Small intestine (tissue), 7 donors: ENCODE data around the gene RYR3. TPM values are rescaled to one million over a fixed set of nuclear protein-coding genes. Genes with fewer than 3 reads are reported as not detected.

Experiments used
- DNase-seq, 2 donors: peaks; one replicate each; pipeline versions ENCODE4 v3.0.0 to v3.0.0-alpha.2; 2013
- FAIRE-seq: peaks from 2 replicates; lab custom pipeline; 2012; peaks lifted over from hg19 to GRCh38; lab: Jason Lieb, UNC
- H3K27ac ChIP-seq, 3 donors: one replicate each; pipeline ENCODE4 v1.5.1; 2013; ENCODE audit warnings: low read length in 2 of 3, mild to moderate bottlenecking in 2 of 3, control low read depth in 1 of 3, inconsistent platforms in 1 of 3, low read depth in 1 of 3, moderate library complexity in 1 of 3
- H3K27me3 ChIP-seq, 3 donors: one replicate each; pipeline ENCODE4 v1.6.1; 2013; ENCODE audit warnings: low read length in 3 of 3, inconsistent platforms in 1 of 3; ENCODE audit not compliant: control insufficient read depth in 3 of 3, insufficient read depth in 3 of 3
- H3K36me3 ChIP-seq, 3 donors: one replicate each; pipeline ENCODE4 v1.6.1; 2013; ENCODE audit warnings: low read length in 3 of 3, inconsistent platforms in 1 of 3, low read depth in 1 of 3, mild to moderate bottlenecking in 1 of 3, moderate library complexity in 1 of 3; ENCODE audit not compliant: control insufficient read depth in 3 of 3, insufficient read depth in 2 of 3
- H3K4me1 ChIP-seq, 3 donors: one replicate each; pipeline ENCODE4 v1.6.1; 2013; ENCODE audit warnings: low read length in 2 of 3, inconsistent platforms in 1 of 3, low read depth in 1 of 3, mild to moderate bottlenecking in 1 of 3, moderate library complexity in 1 of 3; ENCODE audit not compliant: control insufficient read depth in 3 of 3, insufficient read depth in 2 of 3
- H3K4me3 ChIP-seq, 3 donors: one replicate each; pipeline ENCODE4 v1.5.1; 2013; ENCODE audit warnings: low read length in 3 of 3, control low read depth in 1 of 3, inconsistent platforms in 1 of 3, low read depth in 1 of 3, mild to moderate bottlenecking in 1 of 3, moderate library complexity in 1 of 3
- H3K9me3 ChIP-seq, 2 donors: one replicate each; pipeline ENCODE4 v1.6.1; 2013; ENCODE audit warnings: low read depth in 1 of 2, low read length in 1 of 2; ENCODE audit not compliant: control insufficient read depth in 2 of 2, insufficient read depth in 1 of 2
- WGBS, 3 donors: extraction: QIAGEN DNeasy Blood & Tissue Kit; methylation state at CpG; one replicate each; pipeline ENCODE4 v1.1.7; 2013; 5-methylcytosine and 5-hydroxymethylcytosine counted together
- polyA plus RNA-seq, 4 donors: library from polyadenylated mRNA; stranded (reverse) in 3 of 4; unstranded in 1 of 4; fragments of 200-250 nt in 3 of 4; fragments of 120-200 nt in 1 of 4; gene quantifications; one replicate each; pipeline versions ENCODE4 v1.2.1 to v1.2.3, GENCODE V29; 2013
- donor health status: healthy with polysubstance abuse.
- donor health status: control.
- donor health status: control.
- donor health status: Bipolar disorder and iron deficiency.
- donor health status: healthy.

RYR3 gene
- polyA plus RNA-seq, 4 donors = 0.36 to 1.6 TPM; not detected in 2

GRCh38 chr15:33670567-33670966 lies 359.8 kb downstream of the RYR3 start:
- FAIRE-seq (no peak), DNase-seq (no peak)
- no peak overlapping the region for H3K4me3 ChIP-seq
- 50 to 55% (median 52%) methylated on average over 3 of the region's 3 CpGs for WGBS, 3 donors
- H3K36me3 ChIP-seq = no peaks in the 10 kb centered on the region
- H3K4me1 ChIP-seq = no peaks in the 10 kb centered on the region
- H3K27ac ChIP-seq = no peak overlapping the region
- H3K9me3 ChIP-seq = no peaks in the 10 kb centered on the region
- no peaks in the 10 kb centered on the region for H3K27me3 ChIP-seq

GRCh38 chr15:33671456-33671855 lies 360.7 kb downstream of the RYR3 start:
- Histone ChIP-seq H3K4me1 (no peaks in the 10 kb centered on the region), H3K27ac (no peak overlapping the region), H3K36me3 (no peaks in the 10 kb centered on the region), H3K4me3 (no peak overlapping the region), H3K27me3 (no peaks in the 10 kb centered on the region), H3K9me3 (no peaks in the 10 kb centered on the region)
- WGBS, 3 donors = 60 to 68% (median 62%) methylated on average over 5 of the region's 5 CpGs
- DNase-seq = no peak
- FAIRE-seq = no peak

- 22 to 40% (median 36%) methylated on average over 4 of the region's 4 CpGs for WGBS, 3 donors
- no peak overlapping the region for H3K4me3 ChIP-seq
- no peaks in the 10 kb centered on the region for H3K27me3 ChIP-seq
- FAIRE-seq = no peak
- no peaks in the 10 kb centered on the region for H3K4me1 ChIP-seq
- no peak for DNase-seq
- H3K9me3 ChIP-seq = no peaks in the 10 kb centered on the region
- no peak overlapping the region for H3K27ac ChIP-seq
- H3K36me3 ChIP-seq = no peaks in the 10 kb centered on the region
These were observed 364.5 kb downstream of the RYR3 start for GRCh38 chr15:33675246-33675645.

- H3K27me3 ChIP-seq = no peaks in the 10 kb centered on the region
- no peaks in the 10 kb centered on the region for H3K36me3 ChIP-seq
- FAIRE-seq (no peak), DNase-seq (no peak)
- H3K4me3 ChIP-seq = no peak overlapping the region
- WGBS, 3 donors = 72 to 82% (median 77%) methylated on average over 8 of the region's 8 CpGs
- no peaks in the 10 kb centered on the region for H3K9me3 ChIP-seq
- H3K27ac ChIP-seq = no peak overlapping the region
- no peaks in the 10 kb centered on the region for H3K4me1 ChIP-seq
These were observed 366.6 kb downstream of the RYR3 start for GRCh38 chr15:33677238-33677830.

GRCh38 chr15:33678176-33678575 lies 367.4 kb downstream of the RYR3 start:
- Histone ChIP-seq H3K27me3 (no peaks in the 10 kb centered on the region), H3K9me3 (no peaks in the 10 kb centered on the region), H3K27ac (no peak overlapping the region), H3K36me3 (no peaks in the 10 kb centered on the region), H3K4me3 (no peak overlapping the region), H3K4me1 (no peaks in the 10 kb centered on the region)
- no peak for DNase-seq
- WGBS, 3 donors = 44 to 56% (median 47%) methylated on average over 3 of the region's 3 CpGs
- FAIRE-seq = no peak

GRCh38 chr15:33678602-33679001 lies 367.8 kb downstream of the RYR3 start:
- no peak for DNase-seq
- H3K27me3 ChIP-seq = no peaks in the 10 kb centered on the region
- WGBS, 3 donors = 37 to 47% (median 45%) methylated on average over 5 of the region's 5 CpGs
- H3K4me1 ChIP-seq = no peaks in the 10 kb centered on the region
- H3K36me3 ChIP-seq = no peaks in the 10 kb centered on the region
- H3K9me3 ChIP-seq = no peaks in the 10 kb centered on the region
- H3K27ac ChIP-seq = no peak overlapping the region
- FAIRE-seq = no peak
- H3K4me3 ChIP-seq = no peak overlapping the region

GRCh38 chr15:33679061-33679460 lies 368.3 kb downstream of the RYR3 start:
- H3K27ac ChIP-seq = no peak overlapping the region
- FAIRE-seq (no peak), DNase-seq (no peak)
- no peaks in the 10 kb centered on the region for H3K27me3 ChIP-seq
- no peaks in the 10 kb centered on the region for H3K9me3 ChIP-seq
- H3K4me1 ChIP-seq = no peaks in the 10 kb centered on the region
- no peak overlapping the region for H3K4me3 ChIP-seq
- no peaks in the 10 kb centered on the region for H3K36me3 ChIP-seq
- 30 to 44% (median 38%) methylated on average over 2 of the region's 2 CpGs for WGBS, 3 donors

- no peak overlapping the region for H3K4me3 ChIP-seq
- no peaks in the 10 kb centered on the region for H3K9me3 ChIP-seq
- WGBS, 3 donors = 48 to 71% (median 56%) methylated on average over 5 of the region's 5 CpGs
- no peaks in the 10 kb centered on the region for H3K4me1 ChIP-seq
- no peak for DNase-seq
- no peak for FAIRE-seq
- H3K27ac ChIP-seq = no peak overlapping the region
- H3K27me3 ChIP-seq = no peaks in the 10 kb centered on the region
- no peaks in the 10 kb centered on the region for H3K36me3 ChIP-seq
These were observed 369.6 kb downstream of the RYR3 start for GRCh38 chr15:33680336-33680735.

- no peaks in the 10 kb centered on the region for H3K27me3 ChIP-seq
- FAIRE-seq (no peak), DNase-seq (no peak)
- no peak overlapping the region for H3K27ac ChIP-seq
- no peaks in the 10 kb centered on the region for H3K9me3 ChIP-seq
- no peaks in the 10 kb centered on the region for H3K4me1 ChIP-seq
- 73 to 78% (median 76%) methylated on average over 12 of the region's 12 CpGs for WGBS, 3 donors
- H3K4me3 ChIP-seq = no peak overlapping the region
- no peaks in the 10 kb centered on the region for H3K36me3 ChIP-seq
These were observed 382.5 kb downstream of the RYR3 start for GRCh38 chr15:33693166-33693800.
